Skin of body (tissue), 2 donors: ENCODE data around the gene NOL9. TPM values are rescaled to one million over a fixed set of nuclear protein-coding genes. Genes with fewer than 3 reads are reported as not detected.

ENCODE experiments used
- DNase-seq: peaks from one replicate; lab custom pipeline; 2025; lab: John Stamatoyannopoulos, UW
- total RNA-seq: library from RNA; depleted of rRNA; stranded (reverse); fragments of >200 nt; gene quantifications from one replicate; pipeline ENCODE4 v1.2.3, GENCODE V29; 2014

NOL9 gene
- total RNA-seq, 1 donor from 2014 or later: 16.5 TPM

DNA sequence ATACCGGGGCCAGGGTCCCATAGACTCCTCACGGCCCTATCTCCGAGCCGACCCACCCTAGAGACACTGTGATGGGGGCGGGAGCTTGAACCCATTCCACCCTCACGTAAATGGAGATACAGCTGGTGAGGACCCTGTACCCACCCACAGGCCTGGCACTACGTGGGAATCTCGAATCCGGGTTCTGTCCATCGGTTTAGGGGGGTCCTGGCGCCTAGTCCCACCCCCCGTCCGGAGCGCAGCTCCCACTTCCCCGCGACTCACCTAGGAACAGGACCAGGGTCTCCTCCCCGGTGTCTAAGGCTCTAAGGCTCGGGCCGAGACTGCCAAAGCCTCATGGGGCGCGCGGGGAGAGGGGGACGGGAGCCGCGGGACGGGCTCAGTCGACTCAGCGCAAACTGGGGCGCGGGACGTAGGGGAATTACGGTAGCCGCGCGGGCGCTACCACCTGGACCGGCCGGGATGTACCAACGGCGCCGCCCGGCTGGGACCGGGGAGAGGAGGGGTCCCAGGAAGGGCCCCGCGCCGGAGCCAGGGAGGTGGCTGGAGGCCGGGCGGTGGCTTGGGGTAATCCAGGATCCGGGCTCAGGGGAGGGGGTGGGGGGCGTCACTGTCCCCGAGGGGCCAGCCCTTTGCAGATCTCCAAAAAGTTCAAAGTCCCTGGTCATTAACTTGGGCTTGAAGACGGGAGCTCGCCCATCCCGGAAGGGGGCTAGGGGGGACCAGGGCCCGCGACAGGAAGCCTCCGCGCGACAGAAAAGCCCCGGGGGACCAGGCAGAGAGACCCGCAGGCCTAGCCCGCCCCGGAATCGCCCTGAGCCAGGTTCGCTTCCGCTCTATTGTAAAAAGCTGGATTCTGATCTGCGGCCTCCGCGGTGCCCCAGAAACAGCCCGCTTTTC, 63.9 kb downstream of the NOL9 start:
- no peak for DNase-seq

DNA sequence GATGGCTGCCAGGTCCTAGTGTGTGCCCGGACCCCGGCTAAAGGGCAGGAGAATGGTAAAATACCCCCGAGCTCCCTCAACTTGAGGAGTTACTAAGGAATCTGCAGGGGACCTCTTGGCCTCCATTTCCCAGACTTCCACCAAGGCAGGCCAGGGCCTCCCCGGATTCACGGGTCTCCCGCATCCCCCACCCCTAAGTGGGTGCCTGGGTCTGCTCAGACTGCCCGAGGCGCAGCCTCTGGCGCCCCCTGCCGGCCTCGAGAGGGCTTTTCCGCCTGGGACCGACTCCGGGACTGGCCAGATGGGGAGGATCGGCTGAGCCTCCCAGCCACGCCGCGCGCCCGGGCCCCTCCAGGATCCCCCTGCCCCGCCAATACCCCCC, 64.5 kb downstream of the NOL9 start:
- no peak for DNase-seq

DNA sequence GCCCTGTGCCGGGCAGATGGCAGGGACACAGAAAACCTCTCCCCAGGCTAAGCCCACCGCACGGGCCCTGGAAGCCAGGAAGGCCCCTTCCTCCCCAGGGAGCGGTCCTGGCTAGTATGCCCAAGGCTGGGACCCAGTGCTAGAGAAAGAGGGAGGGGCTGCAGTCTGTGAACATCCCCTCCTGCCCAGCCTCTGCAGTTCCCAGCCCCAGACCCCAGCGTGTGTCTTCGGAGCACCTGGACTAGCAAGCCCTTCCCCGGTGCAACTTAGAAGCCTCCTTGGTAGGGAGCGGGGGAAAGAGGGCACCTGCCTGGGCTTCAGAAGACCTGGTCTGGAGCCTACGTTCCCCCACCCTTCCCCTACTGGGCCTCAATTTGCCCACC, 64.9 kb downstream of the NOL9 start:
- DNase-seq: no peak

DNA sequence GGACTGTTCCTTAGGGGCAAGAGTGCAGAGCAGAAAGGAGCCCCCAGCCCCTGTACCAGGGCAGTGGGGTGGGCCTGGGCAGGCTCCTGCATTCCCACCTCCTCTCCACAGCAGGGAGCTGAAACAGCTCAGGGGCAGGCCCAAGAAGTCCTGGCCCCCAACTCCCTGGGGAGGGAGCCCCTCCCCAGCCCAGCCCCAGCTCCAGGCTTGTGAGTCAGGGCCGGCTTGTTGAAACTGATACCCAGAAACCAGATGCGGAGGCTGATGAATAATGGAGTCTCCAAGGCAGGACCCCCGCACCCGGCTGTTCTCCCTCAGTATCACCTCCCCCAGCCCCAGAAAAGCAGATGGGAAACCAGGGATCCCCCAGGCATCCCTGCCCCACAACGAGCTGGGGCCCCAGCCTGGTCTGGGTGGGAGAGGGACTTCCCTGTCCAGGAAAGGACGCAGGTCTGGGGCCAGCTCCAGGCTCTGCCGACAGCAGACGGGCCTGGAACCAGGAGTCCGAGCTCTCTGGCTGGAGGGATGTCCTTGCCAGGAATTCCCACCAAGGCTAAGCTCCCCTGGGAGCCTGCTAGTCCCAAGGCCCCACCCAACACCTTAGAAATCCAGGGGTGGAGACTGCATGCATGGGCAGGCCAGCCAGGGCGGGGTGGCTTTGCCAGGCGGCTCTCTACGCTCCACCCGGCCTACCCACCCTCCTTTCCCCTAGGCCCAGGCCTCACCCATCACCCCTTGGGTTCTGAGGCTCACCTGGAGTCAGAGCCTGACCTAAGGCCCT, 65.5 kb downstream of the NOL9 start:
- DNase-seq: no peak

- DNase-seq: no peak
These were observed 66.4 kb downstream of the NOL9 start for GRCh38 chr1:6487804-6488484.

- peak; percentile 50 for DNase-seq
These were observed 67.8 kb downstream of the NOL9 start for GRCh38 chr1:6486433-6487011.

DNA sequence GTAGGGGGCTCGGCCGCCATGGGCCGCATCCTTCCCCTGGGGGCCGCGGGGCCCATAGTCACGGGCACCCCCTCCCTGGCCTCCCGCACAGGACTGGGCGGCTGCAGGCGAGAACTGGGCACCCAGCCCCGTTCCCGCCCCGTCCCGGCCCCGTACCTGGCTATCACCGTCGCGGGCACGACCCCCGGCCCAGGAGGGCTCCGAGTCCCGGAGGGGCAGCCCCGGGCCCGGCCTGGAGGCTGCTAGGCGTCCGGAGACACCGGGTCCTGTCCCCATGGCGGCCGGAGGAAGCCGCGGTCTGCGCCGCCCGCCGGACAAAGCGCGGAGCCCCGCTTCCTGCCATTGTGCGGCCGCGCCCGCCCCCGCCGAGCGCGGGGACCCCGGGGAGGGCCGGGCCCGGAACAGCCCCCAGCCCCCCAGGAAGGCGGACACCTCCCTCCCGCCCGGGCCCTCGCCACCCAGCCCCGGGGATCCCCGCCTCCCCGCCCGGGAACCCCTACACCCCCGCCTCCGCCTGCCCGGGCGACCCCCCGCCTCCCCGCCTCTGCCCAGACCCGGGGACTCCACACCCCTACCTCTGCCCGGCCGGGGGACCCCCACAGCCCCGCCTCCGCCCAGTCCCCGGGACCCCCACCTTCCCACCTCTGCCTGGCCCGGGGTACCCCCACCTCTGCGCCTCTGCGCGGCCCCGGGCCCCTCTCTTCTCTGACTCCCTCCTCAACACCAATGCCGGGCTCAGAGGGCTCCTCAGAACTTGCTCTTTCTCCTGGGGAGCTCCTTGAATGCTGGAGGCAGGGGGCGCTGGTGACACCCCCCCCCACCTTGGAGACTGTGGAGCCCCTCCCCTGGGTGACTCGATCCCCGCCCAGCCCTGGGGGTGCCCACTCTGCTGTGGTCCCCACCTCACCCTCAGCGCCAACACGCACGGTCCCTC, 68.9 kb downstream of the NOL9 start:
- DNase-seq: no peak

DNA sequence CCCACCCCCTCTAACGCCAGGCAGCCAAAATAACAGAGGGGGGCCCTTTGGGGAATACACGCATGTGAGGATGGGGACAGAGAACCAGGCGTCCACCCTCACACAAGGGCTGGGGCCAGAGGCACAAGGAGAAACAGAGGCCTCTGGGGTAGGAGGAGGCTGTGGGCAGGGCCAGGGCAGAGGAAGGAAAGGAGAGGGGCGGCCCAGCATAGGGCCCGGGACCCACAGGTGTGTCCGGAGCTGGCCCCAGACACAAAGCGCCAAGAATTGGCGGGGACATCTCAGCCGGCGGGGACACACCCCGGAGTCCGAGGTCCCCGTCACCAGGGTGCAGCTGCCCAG, 69.5 kb downstream of the NOL9 start:
- DNase-seq: no peak

- no peak for DNase-seq
These were observed 70.6 kb downstream of the NOL9 start for GRCh38 chr1:6483761-6484117.

GRCh38 chr1:6483017-6483760, 71.1 kb downstream of the NOL9 start:
- DNase-seq: no peak

- DNase-seq: no peak
These were observed 72.5 kb downstream of the NOL9 start for GRCh38 chr1:6481820-6482219.

- no peak for DNase-seq
These were observed 77.1 kb downstream of the NOL9 start for GRCh38 chr1:6477039-6477820.

GRCh38 chr1:6476483-6476882, 77.8 kb downstream of the NOL9 start:
- no peak for DNase-seq

- no peak for DNase-seq
These were observed 78.8 kb downstream of the NOL9 start for GRCh38 chr1:6475381-6476133.

DNA sequence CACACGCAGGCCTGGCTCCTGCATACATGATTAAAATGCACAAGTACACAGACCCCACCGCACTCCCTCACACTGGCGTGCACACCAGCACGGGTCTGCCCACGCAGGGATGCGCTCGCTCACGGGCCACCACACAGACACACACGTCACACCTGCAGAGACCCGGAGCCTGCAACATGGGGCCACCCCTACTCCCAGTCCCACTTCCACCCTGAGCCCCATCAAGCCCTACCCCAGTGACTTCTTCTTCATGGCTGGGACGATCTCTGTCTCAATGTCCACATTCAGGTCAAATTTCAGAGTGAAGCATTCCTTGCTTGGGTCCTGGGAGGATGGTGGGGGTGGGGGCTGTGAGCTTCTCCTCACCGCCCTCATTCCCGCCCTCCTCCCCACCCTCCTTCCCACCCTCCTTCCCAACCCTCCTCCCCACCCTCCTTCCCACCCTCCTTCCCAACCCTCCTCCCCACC, 79.5 kb downstream of the NOL9 start:
- DNase-seq: no peak

- DNase-seq: no peak
These were observed 80.1 kb downstream of the NOL9 start for GRCh38 chr1:6473974-6474814.

DNA sequence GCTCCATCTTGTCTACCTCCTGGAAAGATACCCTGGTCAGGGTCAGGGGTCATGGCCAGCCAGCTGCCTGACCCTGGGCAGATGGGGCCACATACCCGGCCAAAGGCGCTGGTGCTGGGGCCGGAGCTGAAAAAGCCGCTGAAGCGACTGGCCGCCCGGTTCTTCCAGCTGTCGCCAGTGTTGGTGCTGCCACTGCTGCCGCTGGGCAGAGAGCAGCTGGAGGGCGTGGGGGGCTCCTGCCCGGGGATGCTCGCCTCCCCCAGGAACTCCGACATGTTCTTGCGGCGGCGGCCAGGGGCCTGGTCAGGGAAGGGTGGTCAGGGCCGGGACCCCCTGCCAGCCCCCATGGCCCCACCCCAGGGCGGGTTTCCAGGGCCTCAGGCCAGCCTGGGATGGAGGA, 81.2 kb downstream of the NOL9 start:
- no peak for DNase-seq

DNA sequence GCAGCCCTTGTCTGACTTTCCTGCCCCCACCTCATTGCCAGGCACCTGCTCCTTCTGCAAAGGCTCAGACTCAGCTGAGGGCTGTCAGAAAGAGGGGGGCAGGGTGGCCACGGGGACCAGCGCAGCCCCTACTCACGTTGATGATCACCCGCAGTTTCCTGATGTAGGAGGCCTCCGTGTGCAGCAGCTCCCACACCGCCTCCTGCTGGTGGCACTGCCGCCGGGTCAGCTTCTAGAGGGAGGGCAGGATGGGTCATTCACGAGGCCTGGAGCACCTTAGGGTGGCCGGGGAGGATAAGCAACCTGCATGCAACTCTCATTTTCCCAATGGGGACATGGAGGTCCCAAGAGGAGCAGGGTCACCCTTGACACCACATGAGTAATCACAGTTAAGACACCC, 81.9 kb downstream of the NOL9 start:
- DNase-seq: no peak
